Gastrocnemius medialis (tissue), 4 donors: ENCODE data around the gene EEIG1.

Source experiments
- CTCF ChIP-seq, 5 experiments: fragments of 450-650 bp in 3 of 5; fragments of 200-600 bp in 2 of 5; sonication (generic) in 2 of 5; IDR thresholded peaks in 4 of 5; conservative IDR thresholded peaks in 1 of 5; 1 replicate in 4 of 5; 2 replicates in 1 of 5; pipeline ENCODE4 v1.5.1; 2016 to 2019; ENCODE audit warnings: antibody characterized with exemption in 5 of 5, mild to moderate bottlenecking in 3 of 5, moderate library complexity in 3 of 5
- POLR2A ChIP-seq, 2 donors: fragments of 450-650 bp; IDR thresholded peaks; one replicate each; pipeline ENCODE4 v1.6.1; 2017; ENCODE audit warnings: antibody characterized with exemption in 2 of 2, mild to moderate bottlenecking in 2 of 2, moderate library complexity in 2 of 2

GRCh38 chr9:127987103-127987614 lies 6.4 kb upstream of the EEIG1 start:
- TF ChIP-seq CTCF (IDR thresholded peaks at IDR 0.05 in 4 of 5, conservative IDR thresholded peaks at IDR 0.05 in 1 of 5) (no peak), POLR2A (IDR thresholded peaks at IDR 0.05) (no peak)
